IPS-18a (cell line): ENCODE results near the gene TOLLIP.

Experiments
- H3K27ac ChIP-seq: one replicate; pipeline ENCODE4 v1.5.1; 2013; ENCODE audit warnings: low read length
- H3K27me3 ChIP-seq: one replicate; pipeline ENCODE4 v1.6.1; 2013; ENCODE audit warnings: mild to moderate bottlenecking, low read length; ENCODE audit not compliant: control insufficient read depth, insufficient read depth
- H3K36me3 ChIP-seq: one replicate; pipeline ENCODE4 v1.6.1; 2013; ENCODE audit warnings: low read depth, low read length; ENCODE audit not compliant: control insufficient read depth
- H3K4me1 ChIP-seq: one replicate; pipeline ENCODE4 v1.6.1; 2013; ENCODE audit warnings: low read depth, low read length; ENCODE audit not compliant: control insufficient read depth
- H3K4me3 ChIP-seq: one replicate; pipeline ENCODE4 v1.5.1; 2013; ENCODE audit warnings: low read length
- H3K9ac ChIP-seq: one replicate; pipeline ENCODE4 v1.6.1; 2013; ENCODE audit warnings: mild to moderate bottlenecking, low read length, moderate library complexity
- H3K9me3 ChIP-seq: one replicate; pipeline ENCODE4 v1.6.1; 2013; ENCODE audit warnings: low read depth, low read length; ENCODE audit not compliant: control insufficient read depth

Gene TOLLIP

GRCh38 chr11:1242289-1242688, 67.1 kb downstream of the TOLLIP start:
- H3K9ac ChIP-seq = no peak overlapping the region
- no peak overlapping the region for H3K4me3 ChIP-seq
- H3K4me1 ChIP-seq = no peaks in the 10 kb centered on the region
- no peak overlapping the region for H3K27ac ChIP-seq
- H3K36me3 ChIP-seq = no peaks in the 10 kb centered on the region
- H3K27me3 ChIP-seq = no peaks in the 10 kb centered on the region
- H3K9me3 ChIP-seq = peaks cover 2% of the 10 kb centered on the region

DNA sequence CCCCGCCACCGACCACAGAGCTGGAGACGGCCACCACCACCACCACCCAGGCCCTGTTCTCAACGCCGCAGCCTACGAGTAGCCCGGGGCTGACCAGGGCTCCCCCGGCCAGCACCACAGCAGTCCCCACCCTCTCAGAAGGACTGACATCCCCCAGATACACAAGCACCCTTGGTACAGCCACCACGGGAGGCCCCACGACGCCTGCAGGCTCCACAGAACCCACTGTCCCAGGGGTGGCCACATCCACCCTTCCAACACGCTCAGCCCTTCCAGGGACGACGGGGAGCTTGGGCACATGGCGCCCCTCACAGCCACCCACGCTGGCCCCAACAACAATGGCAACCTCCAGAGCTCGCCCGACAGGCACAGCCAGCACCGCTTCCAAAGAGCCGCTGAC, 67.7 kb downstream of the TOLLIP start:
- Histone ChIP-seq H3K4me3 (no peak overlapping the region), H3K36me3 (no peaks in the 10 kb centered on the region), H3K4me1 (no peaks in the 10 kb centered on the region), H3K9me3 (peaks cover 2% of the 10 kb centered on the region), H3K27me3 (no peaks in the 10 kb centered on the region), H3K9ac (no peak overlapping the region), H3K27ac (no peak overlapping the region)

DNA sequence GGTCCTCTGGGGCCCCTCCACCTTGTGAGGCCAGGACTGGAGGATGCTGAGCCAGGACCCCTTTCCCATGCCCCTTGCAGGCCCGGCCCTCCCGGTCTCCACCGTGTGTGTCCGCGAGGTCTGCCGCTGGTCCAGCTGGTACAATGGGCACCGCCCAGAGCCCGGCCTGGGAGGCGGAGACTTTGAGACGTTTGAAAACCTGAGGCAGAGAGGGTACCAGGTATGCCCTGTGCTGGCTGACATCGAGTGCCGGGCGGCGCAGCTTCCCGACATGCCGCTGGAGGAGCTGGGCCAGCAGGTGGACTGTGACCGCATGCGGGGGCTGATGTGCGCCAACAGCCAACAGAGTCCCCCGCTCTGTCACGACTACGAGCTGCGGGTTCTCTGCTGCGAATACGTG, 68.7 kb downstream of the TOLLIP start:
- no peak overlapping the region for H3K27ac ChIP-seq
- no peaks in the 10 kb centered on the region for H3K4me1 ChIP-seq
- H3K9ac ChIP-seq = no peak overlapping the region
- no peaks in the 10 kb centered on the region for H3K36me3 ChIP-seq
- H3K9me3 ChIP-seq = peaks cover 2% of the 10 kb centered on the region
- H3K4me3 ChIP-seq = no peak overlapping the region
- no peaks in the 10 kb centered on the region for H3K27me3 ChIP-seq

DNA sequence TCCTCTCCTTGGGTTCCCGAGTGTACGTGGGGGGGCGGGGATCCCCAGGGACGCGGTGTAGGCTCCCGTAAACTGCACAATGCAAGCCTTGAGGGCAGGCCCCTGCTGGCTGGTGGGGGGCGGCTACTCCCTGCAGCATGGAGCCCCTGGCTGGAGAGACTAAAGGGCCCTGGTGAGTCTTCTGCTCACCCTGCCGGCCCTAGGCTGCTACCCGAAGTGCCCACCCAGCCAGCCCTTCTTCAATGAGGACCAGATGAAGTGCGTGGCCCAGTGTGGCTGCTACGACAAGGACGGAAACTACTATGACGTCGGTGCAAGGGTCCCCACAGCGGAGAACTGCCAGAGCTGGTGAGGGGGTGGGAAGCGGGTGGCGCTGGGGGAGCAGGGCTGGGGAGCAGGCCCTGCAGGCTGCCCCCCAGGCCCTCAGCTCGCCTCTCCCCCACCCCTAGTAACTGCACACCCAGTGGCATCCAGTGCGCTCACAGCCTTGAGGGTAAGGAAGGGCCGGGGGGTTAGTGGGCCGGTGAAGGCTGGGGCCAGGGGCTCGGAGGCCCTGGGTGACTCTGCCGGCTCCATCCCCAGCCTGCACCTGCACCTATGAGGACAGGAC, 69.7 kb downstream of the TOLLIP start:
- Histone ChIP-seq H3K36me3 (no peaks in the 10 kb centered on the region), H3K27me3 (no peaks in the 10 kb centered on the region)

DNA sequence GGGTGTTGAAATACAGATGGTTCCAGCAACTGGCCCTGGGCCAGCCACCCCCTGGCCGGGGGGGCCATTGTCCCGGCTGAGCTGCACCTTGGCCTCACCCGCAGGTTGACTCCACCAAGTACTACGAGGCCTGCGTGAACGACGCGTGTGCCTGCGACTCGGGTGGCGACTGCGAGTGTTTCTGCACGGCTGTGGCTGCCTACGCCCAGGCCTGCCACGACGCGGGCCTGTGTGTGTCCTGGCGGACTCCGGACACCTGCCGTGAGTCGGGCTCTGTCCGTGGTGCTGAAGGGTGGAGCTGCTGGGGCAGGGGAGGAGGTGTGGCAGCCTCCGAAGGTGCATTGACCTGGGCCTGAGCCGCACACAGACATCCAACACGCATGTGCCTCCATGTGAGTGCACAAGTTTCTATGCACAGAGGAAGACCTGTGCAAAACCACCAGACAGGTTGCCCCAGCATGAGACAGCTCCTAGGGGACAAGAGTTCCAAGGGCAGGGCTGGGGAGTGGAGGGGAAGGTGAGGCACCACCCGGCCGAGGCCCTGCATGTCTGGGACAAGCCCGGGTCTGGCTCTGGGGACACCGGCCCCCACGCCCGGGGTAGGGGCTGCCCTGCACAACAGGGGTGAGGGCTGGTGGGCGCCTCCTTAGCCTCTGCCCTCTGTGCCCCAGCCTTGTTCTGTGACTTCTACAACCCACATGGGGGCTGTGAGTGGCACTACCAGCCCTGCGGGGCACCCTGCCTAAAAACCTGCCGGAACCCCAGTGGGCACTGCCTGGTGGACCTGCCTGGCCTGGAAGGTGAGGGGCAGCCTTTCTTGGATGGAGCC, 70.5 kb downstream of the TOLLIP start:
- no peaks in the 10 kb centered on the region for H3K9me3 ChIP-seq
- no peak overlapping the region for H3K9ac ChIP-seq
- no peak overlapping the region for H3K4me3 ChIP-seq
- no peak overlapping the region for H3K27ac ChIP-seq
- no peaks in the 10 kb centered on the region for H3K27me3 ChIP-seq
- H3K4me1 ChIP-seq = no peaks in the 10 kb centered on the region
- H3K36me3 ChIP-seq = no peaks in the 10 kb centered on the region

More for the DNA sequence above, 69.7 kb downstream of the TOLLIP start:
- H3K9ac ChIP-seq = no peak overlapping the region
- no peaks in the 10 kb centered on the region for H3K9me3 ChIP-seq
- no peak overlapping the region for H3K4me3 ChIP-seq
- no peak overlapping the region for H3K27ac ChIP-seq
- no peaks in the 10 kb centered on the region for H3K4me1 ChIP-seq

GRCh38 chr11:1237851-1238250, 71.6 kb downstream of the TOLLIP start:
- Histone ChIP-seq H3K4me3 (no peak overlapping the region), H3K27ac (no peak overlapping the region), H3K4me1 (no peaks in the 10 kb centered on the region), H3K9ac (no peak overlapping the region), H3K27me3 (no peaks in the 10 kb centered on the region), H3K9me3 (no peaks in the 10 kb centered on the region), H3K36me3 (no peaks in the 10 kb centered on the region)

DNA sequence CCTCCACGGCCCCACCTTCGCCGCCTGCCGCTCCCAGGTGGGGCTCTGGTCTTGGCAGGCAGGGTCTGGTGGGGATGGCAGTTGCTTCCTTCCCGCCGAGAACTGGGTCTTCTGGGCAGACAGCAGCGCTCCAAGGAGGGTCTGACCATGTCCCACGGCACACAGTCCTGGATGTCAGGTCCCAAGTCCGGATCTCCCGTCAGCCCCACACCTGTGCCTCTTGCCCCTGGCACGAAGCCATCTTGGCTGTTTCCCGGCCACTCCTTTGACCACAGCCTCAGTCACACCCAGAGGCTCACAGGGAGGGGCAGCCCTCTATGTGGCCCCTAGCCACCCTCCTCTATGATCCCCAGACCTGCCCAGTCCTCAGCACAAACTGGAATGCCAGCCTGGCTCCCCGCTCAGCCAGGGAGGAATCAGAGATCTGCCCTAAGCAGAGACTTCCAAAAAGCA, 72.3 kb downstream of the TOLLIP start:
- no peaks in the 10 kb centered on the region for H3K4me1 ChIP-seq
- H3K9ac ChIP-seq = no peak overlapping the region
- no peak overlapping the region for H3K27ac ChIP-seq
- no peaks in the 10 kb centered on the region for H3K9me3 ChIP-seq
- H3K4me3 ChIP-seq = no peak overlapping the region
- no peaks in the 10 kb centered on the region for H3K36me3 ChIP-seq
- H3K27me3 ChIP-seq = no peaks in the 10 kb centered on the region

- no peak overlapping the region for H3K4me3 ChIP-seq
- H3K36me3 ChIP-seq = no peaks in the 10 kb centered on the region
- H3K27ac ChIP-seq = no peak overlapping the region
- H3K27me3 ChIP-seq = no peaks in the 10 kb centered on the region
- H3K9ac ChIP-seq = no peak overlapping the region
- no peaks in the 10 kb centered on the region for H3K9me3 ChIP-seq
- no peaks in the 10 kb centered on the region for H3K4me1 ChIP-seq
Observed at GRCh38 chr11:1236316-1237127, 72.9 kb downstream of the TOLLIP start.

GRCh38 chr11:1235901-1236315, 73.5 kb downstream of the TOLLIP start:
- Histone ChIP-seq H3K27me3 (no peaks in the 10 kb centered on the region), H3K9me3 (no peaks in the 10 kb centered on the region), H3K9ac (no peak overlapping the region), H3K4me1 (no peaks in the 10 kb centered on the region), H3K36me3 (no peaks in the 10 kb centered on the region), H3K4me3 (no peak overlapping the region), H3K27ac (no peak overlapping the region)

- Histone ChIP-seq H3K27me3 (no peaks in the 10 kb centered on the region), H3K9ac (no peak overlapping the region), H3K4me1 (no peaks in the 10 kb centered on the region), H3K4me3 (no peak overlapping the region), H3K36me3 (no peaks in the 10 kb centered on the region), H3K27ac (no peak overlapping the region), H3K9me3 (no peaks in the 10 kb centered on the region)
Observed at GRCh38 chr11:1235306-1235900, 74.0 kb downstream of the TOLLIP start.

GRCh38 chr11:1234771-1235305, 74.6 kb downstream of the TOLLIP start:
- H3K27ac ChIP-seq = no peak overlapping the region

More at GRCh38 chr11:1234771-1235305, 74.6 kb downstream of the TOLLIP start:
- no peak overlapping the region for H3K4me3 ChIP-seq
- H3K9ac ChIP-seq = no peak overlapping the region
- no peaks in the 10 kb centered on the region for H3K4me1 ChIP-seq
- no peaks in the 10 kb centered on the region for H3K27me3 ChIP-seq
- no peaks in the 10 kb centered on the region for H3K36me3 ChIP-seq
- H3K9me3 ChIP-seq = no peaks in the 10 kb centered on the region
